ENCODE measurements around the gene DNAJC17.

- no peak for TF ChIP-seq CTCF (IDR thresholded peaks at IDR 0.05)
- no peak for TF ChIP-seq EP300 (IDR thresholded peaks at IDR 0.05)
Measured at GRCh38 chr15:40845036-40845435, 37.8 kb upstream of the DNAJC17 start.

Data from tibial nerve (tissue), 4 donors.